GM12878 (cell line): Measurements from ENCODE around the gene LRRC73. TPM values are rescaled to one million over a fixed set of nuclear protein-coding genes. Genes with fewer than 3 reads are reported as not detected.
"Not testable (repeated sequence)": the region's sequence is repeated elsewhere in the genome, so short reads cannot be mapped to it uniquely, and the experiment has no call there.

Source experiments
- ATAC-seq: fragments of 200-7000 bp; cut with Tn5 transposase; 3 replicates; pipeline ENCODE4 v1.9.1; 2020; ENCODE audit warnings: mild to moderate bottlenecking, moderate library complexity
- BruUV-seq: library from RNA; stranded (reverse); fragments of 400-500 nt; replicated peaks from 2 replicates; lab custom pipeline; 2021; lab: Mats Ljungman, UMichigan
- CTCF ChIA-PET: fragments of 300-600 bp; sonication (Branson Sonifier 250); formaldehyde crosslinking; extraction: SDS; loops from one replicate; lab custom pipeline; 2021; ENCODE audit warnings: inconsistent platforms; lab: Yijun Ruan, JAX
- POLR2A ChIA-PET: fragments of 350-600 bp; formaldehyde crosslinking; extraction: SDS; loops from one replicate; lab custom pipeline; 2021; ENCODE audit warnings: inconsistent platforms; lab: Charles Lee
- RAD21 ChIA-PET: fragments of 300-600 bp; sonication (Branson Sonifier 250); formaldehyde crosslinking; loops from one replicate; lab custom pipeline; 2023; ENCODE audit warnings: antibody characterized with exemption; ENCODE audit not compliant: unreplicated experiment; lab: Charles Lee
- SMC1A ChIA-PET: fragments of 300-600 bp; sonication (Branson Sonifier 250); formaldehyde crosslinking; loops from one replicate; lab custom pipeline; 2023; ENCODE audit not compliant: unreplicated experiment, uncharacterized antibody; lab: Charles Lee
- DNase-seq: peaks from one replicate; pipeline ENCODE4 v3.0.0-alpha.2; 2011; ENCODE audit warnings: low read depth, low spot score
- FAIRE-seq: peaks from 3 replicates; lab custom pipeline; 2011; peaks lifted over from hg19 to GRCh38; lab: Jason Lieb, UNC
- H2AFZ ChIP-seq: 2 replicates; pipeline ENCODE4 v1.6.0; 2011; ENCODE audit warnings: low read depth, low read length, control low read depth; ENCODE audit not compliant: control insufficient read depth
- H3K27ac ChIP-seq: 2 replicates; pipeline ENCODE4 v1.5.1; 2011; ENCODE audit warnings: control low read depth; ENCODE audit not compliant: control insufficient read depth, insufficient read depth
- H3K27me3 ChIP-seq, 2 experiments: replicated peaks in 1 of 2; 2 replicates each; pipeline versions ENCODE4 v1.6.0 to v1.6.1; 2011; ENCODE audit warnings: low read length in 1 of 2; ENCODE audit not compliant: control insufficient read depth in 2 of 2, insufficient read depth in 2 of 2
- H3K36me3 ChIP-seq, 2 experiments: 2 replicates each; pipeline ENCODE4 v1.5.1; 2011; ENCODE audit warnings: low read length in 1 of 2; ENCODE audit not compliant: control insufficient read depth in 2 of 2, insufficient read depth in 2 of 2
- H3K4me1 ChIP-seq: 2 replicates; pipeline ENCODE4 v1.6.1; 2011; ENCODE audit warnings: mild to moderate bottlenecking, low read length, moderate library complexity, mixed read lengths; ENCODE audit not compliant: control insufficient read depth, insufficient read depth
- H3K4me2 ChIP-seq: 2 replicates; pipeline ENCODE4 v1.6.0; 2011; ENCODE audit warnings: control low read depth; ENCODE audit not compliant: control insufficient read depth, insufficient read depth
- H3K4me3 ChIP-seq: fragments of 200-600 bp; sonication (generic); 2 replicates; pipeline ENCODE4 v1.5.1; 2016
- H3K79me2 ChIP-seq: 2 replicates; pipeline ENCODE4 v1.6.0; 2011; ENCODE audit warnings: low read length; ENCODE audit not compliant: control insufficient read depth, insufficient read depth
- H3K9ac ChIP-seq: 2 replicates; pipeline ENCODE4 v1.8.0; 2011; ENCODE audit warnings: low read length, control low read depth, mixed read lengths; ENCODE audit not compliant: control insufficient read depth, insufficient read depth
- H3K9me3 ChIP-seq: replicated peaks from 3 replicates; pipeline ENCODE4 v1.5.1; 2011; ENCODE audit warnings: mild to moderate bottlenecking, low read length; ENCODE audit not compliant: control insufficient read depth, insufficient read depth
- H4K20me1 ChIP-seq: 2 replicates; pipeline ENCODE4 v1.6.0; 2011; ENCODE audit not compliant: control insufficient read depth, insufficient read depth
- CTCF ChIP-seq, 3 experiments: IDR thresholded peaks in 2 of 3; conservative IDR thresholded peaks in 1 of 3; 2 replicates each; pipeline ENCODE4 v1.5.1; 2011; ENCODE audit warnings: low read depth in 3 of 3, low read length in 3 of 3, mild to moderate bottlenecking in 3 of 3, control low read depth in 2 of 3, moderate library complexity in 2 of 3, inconsistent platforms in 1 of 3, mixed read lengths in 1 of 3; ENCODE audit not compliant: control insufficient read depth in 2 of 3, insufficient read depth in 1 of 3; ENCODE audit errors: extremely low read depth in 1 of 3
- HDAC6 ChIP-seq: fragments of 200-600 bp; sonication (generic); IDR thresholded peaks from one replicate; pipeline ENCODE4 v1.8.0; 2017; ENCODE audit warnings: antibody characterized with exemption; ENCODE audit not compliant: unreplicated experiment
- SMC3 ChIP-seq: IDR thresholded peaks from 2 replicates; pipeline ENCODE4 v1.6.1; 2011; ENCODE audit warnings: low read length, improper control_type of control experiment, borderline replicate concordance
- WGBS: methylation state at CpG from one replicate; pipeline ENCODE4 v1.1.6; 2016; ENCODE audit warnings: low lambda C conversion rate; ENCODE audit not compliant: insufficient replicate concordance, insufficient coverage; ENCODE audit errors: missing lambda C conversion rate; 5-methylcytosine and 5-hydroxymethylcytosine counted together
- in situ Hi-C: fragments of 300-500 bp; cut with MboI; formaldehyde crosslinking; loops from 9 replicates; pipeline ENCODE4 v1.14.3; 2018; ENCODE audit warnings: mixed read lengths
- intact Hi-C: fragments of 100-400 bp; cut with micrococcal nuclease; formaldehyde crosslinking; loops from one replicate; pipeline ENCODE4 v1.14.2; 2022; ENCODE audit not compliant: unreplicated experiment
- polyA plus RNA-seq, 11 experiments: library from polyadenylated mRNA; depleted of rRNA in 4 of 11; unstranded in 6 of 11; stranded (reverse) in 5 of 11; fragments of >200 nt; fragmentation: Nextera tagmentation in 4 of 11; fragmentation: Illumina TruSeq in 1 of 11; extraction: Ambion mirVana in 4 of 11; extraction: Trizol in 1 of 11; gene quantifications; 1 replicate in 1 of 11; 2 replicates in 10 of 11; pipeline versions ENCODE4 v1.2.1 to v1.2.3, GENCODE V29; 2011 to 2016; ENCODE audit warnings: inconsistent platforms in 2 of 11, missing spikeins in 2 of 11, low read depth in 1 of 11
- total RNA-seq, 4 experiments: library from RNA; depleted of rRNA in 3 of 4; stranded (reverse); fragments of >200 nt in 3 of 4; fragmentation: Illumina TruSeq in 1 of 4; extraction: Trizol in 1 of 4; gene quantifications; 2 replicates each; pipeline versions ENCODE4 v1.2.1 to v1.2.3, GENCODE V29; 2013 to 2021

Gene LRRC73
- total and polyA plus RNA-seq, 10 of the 15 experiments (the other 5 are each of a cell fraction or from before 2014, with no cell fraction given) = 0.13 TPM; not detected in 9

- no peak overlapping the region for H3K27ac ChIP-seq
- TF ChIP-seq SMC3 (peak; percentile 7; the same call in 1 of the 2 replicates), CTCF (IDR thresholded peaks at IDR 0.05 in 2 of 3, conservative IDR thresholded peaks at IDR 0.05 in 1 of 3; ENCODE audit: control insufficient read depth in 2 of 3, extremely low read depth in 1 of 3, insufficient read depth in 1 of 3, low read depth in 3 of 3, low read length in 3 of 3) (peak in 1 of 3 experiments; percentile 20; a peak in 1 of 6 replicates), HDAC6 (no peak)
- TF ChIP-seq, all 136 proteins: peak for 2
- POLR2A ChIA-PET = interaction anchor here (1.0 to 1.2 kb wide), 2 partner anchors 13 to 18 kb away, joined by 3 read pairs; partner anchors contain the start of gene TJAP1
- FAIRE-seq (peak; percentile 38), ATAC-seq (no peak), DNase-seq (no peak)
- SMC1A ChIA-PET = interaction anchor here (0.6 to 2.0 kb wide), 8 partner anchors 12 to 357 kb away, joined by 3 to 5 read pairs (median 3); partner anchors contain the start of gene TJAP1
- RAD21 ChIA-PET = no interaction called here
- no peaks in the 10 kb centered on the region for H3K36me3 ChIP-seq
- in situ Hi-C loops (no loop called here), intact Hi-C loops (loop anchor here (10.0 kb wide), 1 partner anchor 615 kb away; no protein-coding TSS in a partner anchor)
- H4K20me1 ChIP-seq = no peaks in the 10 kb centered on the region
- H3K27me3 ChIP-seq = peaks cover 2 to 3% of the 10 kb centered on the region in 2 experiments; a peak in 3 of 4 replicates
- no peak overlapping the region for H3K4me3 ChIP-seq
- peaks cover 10% of the 10 kb centered on the region for H3K4me1 ChIP-seq
- H3K4me2 ChIP-seq = no peak overlapping the region
- CTCF ChIA-PET = interaction anchor here (1.0 to 2.2 kb wide), 3 partner anchors 12 to 196 kb away, joined by 4 to 12 read pairs (median 5); no protein-coding TSS in a partner anchor
- no TSS peak for BruUV-seq
- no peak overlapping the region for H3K9ac ChIP-seq
- no peaks in the 10 kb centered on the region for H3K79me2 ChIP-seq
- H2AFZ ChIP-seq = no peak overlapping the region
- H3K9me3 ChIP-seq = no peaks in the 10 kb centered on the region
- 27% methylated on average over 1 of the region's 1 CpG for WGBS
Measured at GRCh38 chr6:43459535-43459934, 50.6 kb downstream of the LRRC73 start.

- ATAC-seq, DNase-seq, BruUV-seq, H3K9me3 ChIP-seq, in situ Hi-C loops, H2AFZ ChIP-seq, H3K27ac ChIP-seq, H4K20me1 ChIP-seq, H3K4me3 ChIP-seq, H3K79me2 ChIP-seq, H3K27me3 ChIP-seq, H3K36me3 ChIP-seq, H3K4me2 ChIP-seq, H3K9ac ChIP-seq, FAIRE-seq: not testable (repeated sequence)
- ChIA-PET POLR2A (interaction anchor here (0.6 kb wide), 1 partner anchor 38 kb away, joined by 3 read pairs; no protein-coding TSS in a partner anchor), RAD21 (interaction anchor here (5.3 kb wide), 1 partner anchor 49 kb away, joined by 22 read pairs; no protein-coding TSS in a partner anchor), SMC1A (interaction anchor here (2.0 kb wide), 1 partner anchor 38 kb away, joined by 5 read pairs; no protein-coding TSS in a partner anchor), CTCF (interaction anchor here (4.7 kb wide), 1 partner anchor 49 kb away, joined by 27 read pairs; no protein-coding TSS in a partner anchor)
- intact Hi-C loops = loop anchor here (10.0 kb wide), 1 partner anchor 617 kb away; no protein-coding TSS in a partner anchor
- 86% methylated on average over 15 of the region's 15 CpGs for WGBS
- peaks cover 14% of the 10 kb centered on the region for H3K4me1 ChIP-seq
Measured at GRCh38 chr6:43458154-43458553, 52.0 kb downstream of the LRRC73 start.
